ENCODE measurements around the gene METRN.

The METRN gene

GRCh38 chr16:756428-756827, 41.5 kb downstream of the METRN start:
- Histone ChIP-seq H3K9me2 (replicated peaks; ENCODE audit: low read depth, low read length) (no peaks in the 10 kb centered on the region), H3K4me3 (ENCODE audit: low read length, poor library complexity, severe bottlenecking) (no peak overlapping the region), H3F3A (ENCODE audit: low read depth) (no peaks in the 10 kb centered on the region), H3K36me3 (ENCODE audit: insufficient read depth, low read length) (no peaks in the 10 kb centered on the region), H3K9me3 (ENCODE audit: insufficient read depth, low read depth, low read length) (no peaks in the 10 kb centered on the region), H3K27me3 (ENCODE audit: insufficient read depth, low read length, poor library complexity, severe bottlenecking) (no peaks in the 10 kb centered on the region), H3K4me1 (ENCODE audit: insufficient read depth, low read length, poor library complexity, severe bottlenecking) (no peaks in the 10 kb centered on the region), H3K79me2 (ENCODE audit: insufficient read depth, low read length) (no peaks in the 10 kb centered on the region), H3K9ac (ENCODE audit: low read depth, low read length, poor library complexity, severe bottlenecking) (no peak overlapping the region), H2AFZ (ENCODE audit: low read length) (no peak overlapping the region), H3K4me2 (ENCODE audit: low read depth, low read length, poor library complexity, severe bottlenecking) (no peak overlapping the region), H4K20me1 (ENCODE audit: insufficient read depth, low read length, poor library complexity, severe bottlenecking) (no peaks in the 10 kb centered on the region)
- TF ChIP-seq EZH2phosphoT487 (IDR thresholded peaks at IDR 0.05; ENCODE audit: borderline replicate concordance) = no peak
- TF ChIP-seq CTCF (conservative IDR thresholded peaks at IDR 0.05; ENCODE audit: low read length) = no peak

- Histone ChIP-seq H4K20me1 (ENCODE audit: insufficient read depth, low read length, poor library complexity, severe bottlenecking) (no peaks in the 10 kb centered on the region), H3K4me3 (ENCODE audit: low read length, poor library complexity, severe bottlenecking) (no peak overlapping the region), H3K9me2 (replicated peaks; ENCODE audit: low read depth, low read length) (no peaks in the 10 kb centered on the region), H3K36me3 (ENCODE audit: insufficient read depth, low read length) (no peaks in the 10 kb centered on the region), H3K4me1 (ENCODE audit: insufficient read depth, low read length, poor library complexity, severe bottlenecking) (no peaks in the 10 kb centered on the region), H3K79me2 (ENCODE audit: insufficient read depth, low read length) (no peaks in the 10 kb centered on the region), H3F3A (ENCODE audit: low read depth) (no peaks in the 10 kb centered on the region), H3K9ac (ENCODE audit: low read depth, low read length, poor library complexity, severe bottlenecking) (no peak overlapping the region), H3K27me3 (ENCODE audit: insufficient read depth, low read length, poor library complexity, severe bottlenecking) (no peaks in the 10 kb centered on the region), H2AFZ (ENCODE audit: low read length) (no peak overlapping the region), H3K9me3 (ENCODE audit: insufficient read depth, low read depth, low read length) (no peaks in the 10 kb centered on the region), H3K4me2 (ENCODE audit: low read depth, low read length, poor library complexity, severe bottlenecking) (no peak overlapping the region)
- TF ChIP-seq EZH2phosphoT487 (IDR thresholded peaks at IDR 0.05; ENCODE audit: borderline replicate concordance) = no peak
- TF ChIP-seq CTCF (conservative IDR thresholded peaks at IDR 0.05; ENCODE audit: low read length) = no peak
Observed at GRCh38 chr16:759110-759910, 44.4 kb downstream of the METRN start.

GRCh38 chr16:760065-760464, 45.1 kb downstream of the METRN start:
- no peak overlapping the region for H3K4me2 ChIP-seq (ENCODE audit: low read depth, low read length, poor library complexity, severe bottlenecking)
- H3K79me2 ChIP-seq (ENCODE audit: insufficient read depth, low read length) = no peaks in the 10 kb centered on the region
- no peaks in the 10 kb centered on the region for H3K4me1 ChIP-seq (ENCODE audit: insufficient read depth, low read length, poor library complexity, severe bottlenecking)
- H3K4me3 ChIP-seq (ENCODE audit: low read length, poor library complexity, severe bottlenecking) = no peak overlapping the region
- H4K20me1 ChIP-seq (ENCODE audit: insufficient read depth, low read length, poor library complexity, severe bottlenecking) = no peaks in the 10 kb centered on the region
- no peaks in the 10 kb centered on the region for H3K27me3 ChIP-seq (ENCODE audit: insufficient read depth, low read length, poor library complexity, severe bottlenecking)
- no peaks in the 10 kb centered on the region for H3K36me3 ChIP-seq (ENCODE audit: insufficient read depth, low read length)
- no peaks in the 10 kb centered on the region for H3F3A ChIP-seq (ENCODE audit: low read depth)
- no peaks in the 10 kb centered on the region for H3K9me2 ChIP-seq (replicated peaks; ENCODE audit: low read depth, low read length)
- no peak overlapping the region for H2AFZ ChIP-seq (ENCODE audit: low read length)
- no peak overlapping the region for H3K9ac ChIP-seq (ENCODE audit: low read depth, low read length, poor library complexity, severe bottlenecking)
- TF ChIP-seq CTCF (conservative IDR thresholded peaks at IDR 0.05; ENCODE audit: low read length) = no peak
- no peak for TF ChIP-seq EZH2phosphoT487 (IDR thresholded peaks at IDR 0.05; ENCODE audit: borderline replicate concordance)
- no peaks in the 10 kb centered on the region for H3K9me3 ChIP-seq (ENCODE audit: insufficient read depth, low read depth, low read length)

Measured in Loucy (cell line).